NCI-H1694 (cell line): ENCODE measurements around the gene ZCCHC4.
A peak's percentile ranks its signal among the peaks of the same experiment; 100 is the strongest.

Source experiments
- DNase-seq: peaks from one replicate; lab custom pipeline; 2025; lab: John Stamatoyannopoulos, UW

Gene ZCCHC4

GRCh38 chr4:25312496-25313200 lies at the start of gene ZCCHC4:
Gene ZCCHC4 (plus strand): TSS chr4:25312774. CDS start chr4:25312810, 36 bp downstream.
- peak; percentile 57 for DNase-seq

- DNase-seq: no peak
These were observed 40.7 kb upstream of the ZCCHC4 start for GRCh38 chr4:25271866-25272265.

- DNase-seq: no peak
These were observed 32.4 kb upstream of the ZCCHC4 start for GRCh38 chr4:25280210-25280609.

- DNase-seq: no peak
These were observed 28.6 kb upstream of the ZCCHC4 start for GRCh38 chr4:25283948-25284347.

GRCh38 chr4:25284466-25284865 lies 28.1 kb upstream of the ZCCHC4 start:
- no peak for DNase-seq

DNA sequence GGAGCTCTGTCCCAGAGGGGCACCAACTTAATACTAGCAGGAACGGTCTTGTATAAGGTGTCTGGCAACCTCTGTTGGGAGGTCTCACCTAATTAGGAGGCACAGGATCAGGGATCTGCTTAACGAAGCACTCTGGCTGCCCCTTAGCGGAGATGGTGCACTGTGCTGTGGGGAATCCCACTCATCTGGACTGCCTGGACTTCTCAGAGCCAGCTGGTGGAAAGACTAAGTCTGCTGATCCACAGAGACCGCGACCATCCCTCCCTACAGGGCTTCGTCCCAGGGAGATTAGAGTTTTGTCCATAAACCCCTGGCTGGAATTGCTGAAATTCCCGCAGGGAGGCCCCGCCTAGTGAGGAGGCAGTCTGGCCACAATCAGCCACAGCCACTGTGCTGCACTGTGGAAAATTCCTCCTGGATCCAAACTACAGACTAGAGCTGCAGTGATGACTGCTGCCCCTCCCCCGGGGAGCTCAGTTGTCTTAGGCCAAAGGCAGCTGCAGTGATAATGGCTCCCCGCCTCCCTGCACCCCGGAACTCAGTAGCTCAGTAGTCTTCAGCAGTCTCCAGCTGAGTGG lies 22.0 kb upstream of the ZCCHC4 start:
- DNase-seq: no peak

GRCh38 chr4:25291158-25291733 lies 21.3 kb upstream of the ZCCHC4 start:
- no peak for DNase-seq

GRCh38 chr4:25297528-25298242 lies 14.9 kb upstream of the ZCCHC4 start:
- DNase-seq: no peak

- no peak for DNase-seq
These were observed 12.9 kb upstream of the ZCCHC4 start for GRCh38 chr4:25299476-25300203.

GRCh38 chr4:25301471-25301870 lies 11.1 kb upstream of the ZCCHC4 start:
- no peak for DNase-seq

DNA sequence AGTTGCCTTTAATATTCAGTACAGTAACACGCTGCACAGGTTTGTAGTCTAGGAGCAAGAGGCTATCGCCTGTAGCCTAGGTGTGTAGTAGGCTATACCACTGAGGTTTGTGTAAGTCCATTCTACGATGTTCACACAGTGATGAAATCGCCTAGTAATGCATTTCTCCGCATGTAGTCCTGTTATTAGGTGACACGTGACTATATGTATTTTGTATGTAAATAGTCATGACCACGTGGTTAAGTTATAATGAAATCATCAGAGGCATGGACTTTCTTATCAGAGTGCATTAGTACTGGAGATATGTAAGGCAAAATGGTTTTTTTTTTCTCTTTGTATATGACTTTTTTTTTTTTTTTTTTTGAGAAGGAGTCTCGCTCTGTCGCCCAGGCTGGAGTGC lies 9.9 kb upstream of the ZCCHC4 start:
- DNase-seq: no peak

GRCh38 chr4:25303578-25303977 lies 9.0 kb upstream of the ZCCHC4 start:
- no peak for DNase-seq

DNA sequence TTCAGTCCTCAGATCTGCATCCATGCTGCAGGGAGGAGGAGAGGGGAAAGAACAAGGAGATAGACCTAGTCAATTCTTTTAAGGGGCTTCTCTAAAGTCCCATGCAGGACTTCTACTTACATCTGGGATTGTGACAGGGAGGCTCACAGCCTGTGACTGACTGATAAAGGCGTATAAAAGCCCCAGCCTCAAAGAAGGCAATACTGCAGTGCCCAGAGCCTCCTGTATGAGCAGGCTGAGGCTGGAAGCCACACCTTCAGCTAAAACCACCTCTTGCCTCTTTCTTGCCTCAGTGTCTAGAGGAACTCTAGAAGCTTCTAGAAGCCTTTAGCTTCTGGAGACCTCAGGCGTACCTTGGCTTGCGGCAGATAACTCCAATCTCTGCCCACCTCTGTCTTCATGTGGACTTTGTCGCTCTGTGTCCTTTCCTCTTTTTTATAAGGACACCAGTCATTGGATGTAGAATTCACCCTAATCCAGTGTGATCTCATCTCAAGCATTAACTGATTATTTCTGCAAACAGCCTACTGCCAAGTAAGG lies 6.0 kb upstream of the ZCCHC4 start:
- no peak for DNase-seq

DNA sequence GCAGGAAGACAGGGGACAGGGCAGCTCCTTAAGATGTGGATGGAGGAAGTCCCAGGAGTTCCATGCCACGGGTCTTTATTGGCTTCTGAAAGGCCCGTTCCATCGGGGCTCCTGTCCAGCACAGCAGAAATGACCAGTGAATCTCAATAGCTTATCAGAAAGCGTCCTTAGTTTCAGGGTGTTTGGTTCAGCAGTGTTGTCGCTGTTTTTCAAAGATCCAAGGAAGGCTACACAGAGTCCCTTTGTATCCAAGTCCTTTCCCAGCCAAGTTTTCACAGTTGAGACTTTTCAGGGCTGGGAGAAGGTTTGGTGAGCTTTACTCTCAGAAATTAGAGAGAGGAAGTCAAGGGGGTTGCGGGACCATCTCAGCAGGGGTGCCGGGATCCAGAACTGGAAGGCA lies 5.0 kb upstream of the ZCCHC4 start:
- no peak for DNase-seq

- no peak for DNase-seq
These were observed 4.3 kb upstream of the ZCCHC4 start for GRCh38 chr4:25308306-25308705.

DNA sequence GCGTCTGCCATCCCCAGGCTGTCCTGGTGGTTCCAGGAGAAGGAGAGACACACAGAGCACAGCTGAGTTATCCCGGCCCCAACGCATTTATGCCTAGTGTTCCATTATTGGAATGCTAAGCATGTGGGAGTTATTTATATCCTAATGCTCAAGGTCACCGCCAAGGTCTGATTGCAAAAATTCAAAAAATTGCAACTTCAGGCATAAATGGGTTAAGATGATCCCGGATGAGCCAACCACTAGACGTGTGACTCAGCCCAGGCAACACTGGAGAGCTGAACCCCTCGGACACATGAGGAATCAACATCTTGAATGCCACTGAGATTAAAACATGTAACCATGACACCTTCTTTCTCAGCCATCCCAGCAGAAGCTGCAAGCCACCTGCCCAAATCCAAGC lies 3.8 kb upstream of the ZCCHC4 start:
- DNase-seq: no peak

GRCh38 chr4:25310066-25310802 lies 2.3 kb upstream of the ZCCHC4 start:
- no peak for DNase-seq

DNA sequence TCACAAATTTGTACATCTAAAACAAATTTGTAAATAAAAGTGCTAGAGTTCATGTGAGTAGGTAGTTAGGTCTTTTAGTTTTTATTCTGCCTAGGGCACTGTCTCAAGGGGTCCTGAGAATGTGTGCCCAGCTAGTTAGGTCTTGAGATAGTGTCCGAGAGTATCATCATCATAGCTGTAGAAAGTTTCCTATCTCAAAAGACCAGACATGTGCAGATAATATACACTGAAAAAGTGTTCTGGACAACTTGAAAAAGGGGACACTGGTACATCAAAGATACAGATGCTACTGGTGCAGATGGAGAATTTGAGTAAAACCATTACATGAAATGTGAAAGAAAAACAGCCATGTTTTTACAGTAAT lies 1.8 kb upstream of the ZCCHC4 start:
- DNase-seq: no peak

DNA sequence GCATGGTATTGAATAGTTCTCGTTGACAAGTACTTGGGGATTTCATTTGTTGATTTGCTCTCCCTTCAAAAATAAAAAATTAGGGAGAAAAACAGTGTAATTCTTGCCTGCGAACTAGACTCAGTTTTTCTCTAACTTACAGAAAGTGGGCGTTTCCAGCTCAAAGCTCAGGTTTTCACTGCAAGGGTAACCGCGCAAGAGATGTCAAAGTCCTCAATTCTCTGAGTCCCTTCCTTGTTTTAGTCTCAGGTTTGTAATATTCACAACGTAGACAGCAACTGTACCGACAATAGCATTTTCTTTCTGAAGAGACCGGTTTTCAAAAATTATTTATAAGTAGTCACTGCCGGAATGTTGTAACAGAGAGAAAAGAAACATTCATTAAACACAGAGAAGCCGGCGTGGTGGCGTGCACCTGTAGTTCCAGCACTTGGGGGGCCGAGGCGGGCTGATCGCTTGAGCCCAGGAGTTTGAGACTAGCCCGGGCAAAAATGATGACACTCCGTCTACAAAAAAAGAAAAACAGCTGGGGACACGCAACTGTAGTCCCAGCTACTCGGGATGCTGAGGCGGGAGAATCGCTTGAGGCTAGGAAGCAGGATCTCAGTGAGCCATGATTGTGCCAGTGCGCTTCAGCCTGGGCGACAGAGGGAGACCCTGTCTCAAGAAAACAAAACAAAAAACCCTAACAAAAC lies 774 bp downstream of the ZCCHC4 start:
- DNase-seq: no peak

- DNase-seq: no peak
These were observed 7.8 kb downstream of the ZCCHC4 start for GRCh38 chr4:25320336-25320735.

DNA sequence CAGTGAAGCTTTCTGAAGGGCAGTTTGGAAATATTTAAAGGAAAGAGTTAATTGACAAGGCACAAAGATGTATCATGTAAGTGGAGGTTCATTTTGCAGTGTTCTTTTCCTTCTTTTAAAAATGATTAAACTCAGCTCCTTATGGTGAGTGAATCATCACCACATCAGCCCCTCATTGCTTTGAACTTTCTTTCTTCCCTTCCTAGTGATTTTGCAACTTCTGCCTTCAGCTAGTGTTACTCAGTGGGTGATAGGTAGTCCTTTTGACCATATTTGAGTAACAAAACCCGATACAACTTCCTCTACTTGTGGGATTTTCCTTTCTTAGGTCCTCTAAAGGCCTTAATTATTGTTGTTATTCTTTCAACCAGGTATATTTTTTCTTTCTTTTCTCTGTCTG lies 8.2 kb downstream of the ZCCHC4 start:
- no peak for DNase-seq
